HG03280 (cell line): Measurements from ENCODE around the gene GLYAT.
A peak's percentile ranks its signal among the peaks of the same experiment; 100 is the strongest.
"Not testable (repeated sequence)": the region's sequence is repeated elsewhere in the genome, so short reads cannot be mapped to it uniquely, and the experiment has no call there.

ENCODE experiments used
- ATAC-seq: cut with Tn5 transposase; IDR thresholded peaks from one replicate; pipeline ENCODE4 v1.9.1; 2021; ENCODE audit warnings: mild to moderate bottlenecking, moderate library complexity; ENCODE audit not compliant: unreplicated experiment

GLYAT gene

DNA sequence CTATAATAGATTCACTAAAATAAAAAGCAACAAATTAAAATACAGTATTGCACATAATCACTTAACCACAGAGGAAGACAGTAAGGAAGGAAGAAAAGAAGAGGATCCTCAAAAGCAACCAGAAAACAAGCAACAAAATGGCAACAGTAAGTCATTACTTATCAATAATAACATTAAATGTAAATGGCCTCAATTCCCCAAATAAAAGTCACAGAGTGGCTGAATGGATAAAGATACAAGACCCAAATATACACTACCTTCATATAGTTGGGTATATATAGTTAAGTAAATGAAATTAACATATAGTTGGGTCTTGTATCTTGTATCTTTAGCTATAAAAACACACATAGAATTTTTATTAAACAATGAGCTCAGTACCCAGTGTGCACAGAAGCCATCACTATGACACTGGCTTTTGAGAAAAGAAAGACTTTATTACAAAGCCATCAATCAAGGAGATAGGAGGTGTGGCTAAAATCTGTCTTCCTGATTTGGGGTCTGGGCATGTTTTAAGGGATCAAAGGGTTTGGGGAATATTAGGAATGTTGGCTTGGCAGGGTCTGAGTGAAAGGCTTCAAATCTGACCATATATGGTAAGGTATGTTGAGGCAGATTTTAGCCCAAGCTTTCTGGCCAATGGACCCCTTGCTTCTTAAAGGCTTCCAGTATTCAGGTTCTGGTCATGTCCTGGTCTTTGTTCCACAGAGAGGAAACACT, 13.4 kb upstream of the GLYAT start:
- no peak for ATAC-seq

DNA sequence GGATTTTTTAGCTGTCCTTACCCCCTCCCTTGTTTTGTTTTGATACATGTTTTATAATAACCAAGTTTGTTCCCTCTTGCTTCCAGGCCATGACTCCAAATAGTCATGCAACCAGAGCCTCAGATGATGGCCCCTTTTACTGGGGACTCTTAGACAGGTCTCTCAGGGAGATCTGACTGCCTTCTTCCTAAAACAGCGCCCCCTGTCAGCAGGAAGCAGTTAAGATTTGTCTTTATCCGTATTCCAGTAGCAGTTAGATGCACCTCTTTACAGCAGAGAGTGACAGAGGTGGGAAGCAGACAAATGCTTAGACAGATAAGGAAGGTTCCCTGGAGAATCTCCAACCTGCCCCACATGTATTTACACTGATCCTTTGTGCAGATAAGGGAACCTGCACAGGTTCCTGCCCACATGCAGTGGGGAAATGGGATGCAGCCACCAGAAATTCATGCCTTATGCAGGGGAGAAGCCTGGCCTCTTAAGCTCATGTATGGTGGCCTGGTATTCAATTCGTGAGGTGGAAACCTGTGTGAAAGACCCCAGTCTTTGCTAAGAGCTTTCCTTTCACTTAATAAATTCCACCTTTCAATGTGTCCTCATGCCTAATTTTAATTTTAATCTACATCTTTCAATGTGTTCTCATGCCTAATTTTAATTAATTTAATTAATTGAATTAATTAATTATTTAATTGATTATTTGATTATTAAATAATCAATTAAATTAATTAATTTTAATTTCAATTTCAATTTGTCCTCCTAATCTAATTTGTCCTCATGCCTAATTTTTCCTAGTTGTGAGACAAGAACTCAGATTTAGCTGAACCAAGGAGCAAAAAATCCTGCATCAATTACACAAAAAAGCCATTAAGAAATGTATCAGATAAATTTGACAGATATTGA, 11.5 kb upstream of the GLYAT start:
- ATAC-seq = no peak

DNA sequence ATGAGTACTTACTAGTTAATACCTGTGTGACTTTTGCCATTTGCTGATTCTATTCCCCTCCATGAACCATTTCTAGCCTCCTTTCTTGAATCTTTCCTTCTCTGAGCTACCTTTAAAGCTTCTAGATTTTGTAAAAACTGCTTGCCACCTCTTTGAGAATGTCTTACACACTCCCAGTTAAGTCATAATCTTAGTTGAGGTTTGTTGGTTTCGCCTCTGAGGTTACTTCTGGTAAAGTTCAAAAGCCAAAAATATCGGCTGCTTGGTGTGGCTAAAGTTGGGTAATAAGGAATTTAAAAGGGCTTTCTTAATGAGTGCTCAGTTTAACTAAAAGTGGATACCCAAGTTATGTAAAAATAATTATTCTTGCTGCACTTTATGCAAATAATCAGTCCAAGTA, 10.4 kb upstream of the GLYAT start:
- peak; percentile 71 for ATAC-seq

DNA sequence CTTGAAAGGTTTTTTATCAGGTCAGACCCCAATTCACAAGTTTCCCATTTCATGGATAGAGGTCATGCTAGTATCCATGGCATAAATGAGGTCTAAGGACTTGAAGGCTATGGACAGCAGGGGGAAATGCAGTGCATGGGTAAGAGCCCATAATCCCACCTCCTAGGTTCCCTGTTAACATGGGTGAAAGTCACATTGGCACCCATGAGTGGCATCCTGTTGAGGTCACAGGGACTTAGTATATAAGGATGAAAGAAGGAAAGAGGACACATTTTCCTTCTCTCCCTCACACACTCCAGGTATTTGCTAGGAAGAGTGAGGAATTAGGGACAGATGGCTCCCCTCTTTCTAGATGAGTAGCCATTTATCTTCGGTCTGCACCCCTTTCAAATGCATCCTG, 9.4 kb upstream of the GLYAT start:
- no peak for ATAC-seq

DNA sequence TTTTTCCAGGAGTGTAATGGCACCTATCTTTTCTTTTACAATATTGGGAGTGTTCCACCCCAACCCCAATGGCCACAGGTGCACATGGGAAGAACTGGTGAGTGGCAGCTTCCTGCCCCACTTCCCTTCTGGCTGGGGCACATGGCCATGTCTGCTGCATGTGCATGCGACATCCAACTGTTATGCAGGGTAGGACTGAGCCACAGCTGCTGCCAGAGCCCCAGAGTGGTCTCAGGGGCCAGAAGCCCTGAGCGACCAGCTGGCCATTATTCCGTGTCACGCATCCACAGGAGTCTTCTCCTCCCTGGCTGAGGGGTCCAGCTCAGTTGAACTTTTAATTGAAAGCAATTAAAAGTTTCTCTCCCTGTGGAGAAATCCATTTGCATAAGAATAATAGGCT, 8.7 kb upstream of the GLYAT start:
- no peak for ATAC-seq

DNA sequence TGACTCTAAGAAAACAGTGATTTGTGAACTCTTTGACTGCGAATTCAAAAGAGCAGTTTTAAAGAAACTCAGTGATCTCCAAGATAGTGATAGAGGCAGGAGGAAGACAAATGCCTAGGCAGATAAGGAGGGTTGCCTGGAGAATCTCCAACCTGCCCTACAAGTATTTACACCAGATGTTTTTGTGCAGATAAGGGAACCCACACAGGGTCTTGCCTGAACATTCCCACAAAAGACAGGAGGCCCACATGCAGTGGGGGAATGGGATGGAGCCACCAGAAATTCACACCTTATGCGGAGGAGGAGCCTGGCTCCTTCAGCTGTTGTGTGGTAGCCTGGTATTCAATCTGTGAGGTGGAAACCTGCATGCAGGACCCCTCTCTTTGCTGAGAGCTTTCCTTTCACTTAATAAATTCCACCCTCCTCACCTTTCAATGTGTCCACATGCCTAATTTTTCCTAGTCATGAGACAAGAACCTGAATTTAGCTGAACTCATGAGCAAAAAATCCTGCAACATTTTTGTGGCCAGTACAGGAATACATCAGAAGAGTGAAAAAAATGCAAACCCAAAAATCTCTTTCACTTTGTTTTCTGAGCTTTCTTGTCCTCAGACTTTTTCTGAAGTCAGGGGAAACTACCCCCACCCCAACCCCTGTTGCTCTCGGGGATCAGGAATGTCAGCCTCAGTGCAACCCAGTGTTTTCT, 8.1 kb upstream of the GLYAT start:
- ATAC-seq = no peak

DNA sequence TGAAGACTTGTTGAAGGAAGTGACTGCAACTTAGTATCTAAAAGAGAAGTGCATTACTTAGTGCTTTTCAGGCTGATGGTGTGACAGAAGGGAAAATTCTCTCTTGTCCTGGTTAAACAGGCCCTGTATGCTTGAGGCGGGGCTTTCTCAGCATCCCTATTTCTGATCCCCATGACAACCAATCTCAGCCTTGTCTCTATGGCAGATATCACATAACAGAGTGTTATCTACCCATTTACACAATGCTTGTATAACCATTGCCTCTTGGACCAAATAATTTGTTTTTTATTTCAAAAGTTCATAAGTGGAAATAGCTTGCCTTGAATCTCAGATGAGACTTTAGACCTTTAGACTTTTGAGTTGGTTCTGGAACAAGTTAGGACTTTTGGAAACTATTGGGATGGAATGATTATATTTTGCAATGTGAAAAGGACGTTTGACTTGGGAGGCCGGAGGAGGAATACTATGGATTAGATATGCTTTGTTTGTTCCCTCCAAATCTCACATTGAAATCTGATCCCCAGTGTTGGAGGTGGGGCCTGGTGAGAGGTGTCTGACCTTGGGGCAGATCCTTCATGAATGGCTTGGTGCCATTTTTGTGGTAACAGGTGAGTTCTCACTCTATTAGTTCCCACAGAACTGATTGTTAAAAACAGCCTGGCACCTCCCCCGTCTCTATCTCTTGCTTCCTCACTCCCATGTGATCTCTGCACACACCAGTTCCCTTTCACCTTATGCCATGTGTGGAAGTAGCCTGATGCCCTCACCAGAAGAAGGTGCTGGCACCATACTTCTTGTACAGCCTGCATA, 3.1 kb upstream of the GLYAT start:
- no peak for ATAC-seq

DNA sequence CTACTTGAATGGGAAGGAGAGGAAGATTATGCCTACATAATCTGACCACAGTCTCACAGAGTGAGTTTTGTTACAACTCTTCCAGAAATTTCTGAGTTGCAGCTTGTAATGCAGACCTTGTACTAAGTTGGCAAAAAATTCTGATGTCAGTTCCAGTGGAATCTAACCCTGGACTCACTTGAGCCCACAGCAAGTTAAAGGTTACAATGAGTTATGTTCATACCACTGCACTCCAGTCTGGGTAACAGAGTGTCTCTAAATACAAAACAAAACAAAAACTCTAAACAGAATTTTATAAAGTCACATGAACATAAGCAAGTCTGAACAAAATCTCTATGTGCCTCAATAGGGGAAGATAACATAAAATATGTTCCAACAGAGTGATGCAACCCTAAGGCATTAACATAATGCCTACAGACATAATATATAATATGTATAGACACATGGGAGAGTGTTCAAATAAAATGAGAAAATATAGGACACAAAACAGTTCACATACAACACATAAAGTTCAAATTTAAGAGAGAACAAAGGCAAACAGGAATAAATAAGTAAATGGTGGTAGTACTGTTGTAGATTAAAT, 1.1 kb downstream of the GLYAT start:
- ATAC-seq = no peak

DNA sequence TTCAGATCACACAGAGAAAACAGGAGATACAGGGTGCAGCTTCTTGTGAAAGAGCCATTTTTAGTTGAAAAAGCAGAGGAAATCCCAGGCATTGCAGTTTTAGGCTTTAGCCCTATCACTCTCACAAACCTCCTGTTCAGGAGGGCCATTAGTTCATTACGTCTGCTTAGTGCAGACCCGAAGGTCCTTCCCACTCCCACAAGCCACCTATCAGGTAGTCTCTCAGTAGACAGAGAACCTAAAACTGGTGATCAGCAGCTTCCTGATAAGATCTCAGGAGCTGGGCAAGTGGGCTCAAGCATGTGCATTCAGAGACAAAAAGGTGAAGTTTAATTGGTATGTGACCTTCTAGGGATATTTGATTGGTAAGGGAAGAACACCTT, 4.3 kb downstream of the GLYAT start:
- ATAC-seq = no peak

DNA sequence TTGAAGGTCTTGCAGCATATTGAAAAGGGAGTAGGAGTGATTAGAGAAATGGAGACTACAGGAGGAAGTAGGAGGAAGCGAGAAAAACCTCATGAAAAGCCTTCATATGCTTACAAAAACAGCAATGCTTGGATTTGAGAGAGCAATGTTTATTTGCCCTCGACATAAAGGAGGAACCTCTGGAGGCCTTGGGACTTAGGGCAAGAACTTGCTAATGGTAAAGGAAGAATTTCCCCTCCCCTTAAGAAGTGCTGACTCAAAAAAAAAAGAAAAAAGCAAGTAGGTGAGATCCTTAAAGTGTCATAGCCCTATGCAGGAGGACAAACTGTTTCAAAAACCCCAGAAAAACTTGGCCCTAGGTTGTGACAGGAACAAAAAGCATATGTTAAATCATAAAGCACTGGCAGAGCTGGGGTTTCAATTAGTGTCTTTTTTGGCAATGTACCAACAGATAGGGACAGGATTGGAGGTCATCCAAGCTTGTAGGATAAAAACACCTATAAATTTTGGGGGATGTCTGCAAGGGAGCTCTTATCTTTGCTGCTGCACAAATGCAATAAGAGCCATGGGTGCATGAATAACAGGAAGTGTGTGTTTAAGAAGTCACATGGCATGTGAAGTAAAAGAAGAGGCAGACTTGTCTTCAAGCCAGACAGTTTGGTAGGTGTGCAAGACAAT, 4.9 kb downstream of the GLYAT start:
- no peak for ATAC-seq

DNA sequence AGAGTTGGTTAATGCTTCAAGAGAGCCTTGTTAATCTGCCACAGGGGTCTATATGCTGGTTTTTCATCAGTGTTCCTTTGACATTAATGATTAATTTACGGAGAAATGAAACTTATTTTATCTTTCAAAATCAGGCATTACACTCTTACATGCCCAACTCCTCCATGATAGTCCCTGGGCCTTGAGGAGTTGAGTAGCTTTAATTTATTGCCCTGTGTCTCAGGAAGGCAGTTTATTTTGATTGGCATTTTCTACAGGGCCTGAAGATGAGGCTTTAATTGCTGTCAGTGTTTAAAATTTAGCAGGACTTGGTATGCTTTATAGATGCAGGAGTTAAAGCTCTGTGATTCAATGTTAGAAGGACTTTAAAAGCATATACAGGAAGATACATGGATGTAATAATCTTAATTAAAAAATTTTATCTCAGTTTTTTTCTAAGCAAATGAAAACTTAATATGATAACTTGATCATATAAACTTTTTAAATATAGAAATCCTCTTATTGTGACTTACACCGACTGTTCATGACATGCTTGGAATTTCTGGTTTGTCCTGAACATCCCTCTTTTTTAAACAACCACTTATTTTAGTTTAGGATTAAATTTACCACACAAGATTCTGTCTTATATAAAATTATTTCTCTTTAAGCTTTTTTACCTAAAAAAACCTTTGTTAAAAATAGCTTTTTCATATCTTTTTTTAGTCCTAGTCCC, 12.2 kb downstream of the GLYAT start:
- no peak for ATAC-seq

DNA sequence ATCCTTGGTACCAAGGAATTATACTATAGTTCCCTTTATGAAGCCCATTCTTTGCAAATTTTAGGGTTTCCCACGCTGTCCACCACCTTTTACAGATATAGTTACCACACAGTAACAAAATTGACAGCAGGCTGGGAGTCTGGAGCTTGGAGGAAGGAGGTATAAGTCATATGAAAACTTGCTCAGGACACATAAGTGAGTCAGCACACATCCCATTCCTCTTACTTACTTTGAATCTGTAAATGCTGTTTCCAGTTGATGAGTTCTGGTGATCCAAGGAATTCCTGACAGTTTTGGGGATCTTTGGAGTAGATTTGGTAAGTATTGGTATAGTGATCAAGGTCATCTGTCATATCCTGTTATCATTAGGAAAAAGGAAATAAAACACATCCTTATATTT, 19.2 kb downstream of the GLYAT start:
- no peak for ATAC-seq

DNA sequence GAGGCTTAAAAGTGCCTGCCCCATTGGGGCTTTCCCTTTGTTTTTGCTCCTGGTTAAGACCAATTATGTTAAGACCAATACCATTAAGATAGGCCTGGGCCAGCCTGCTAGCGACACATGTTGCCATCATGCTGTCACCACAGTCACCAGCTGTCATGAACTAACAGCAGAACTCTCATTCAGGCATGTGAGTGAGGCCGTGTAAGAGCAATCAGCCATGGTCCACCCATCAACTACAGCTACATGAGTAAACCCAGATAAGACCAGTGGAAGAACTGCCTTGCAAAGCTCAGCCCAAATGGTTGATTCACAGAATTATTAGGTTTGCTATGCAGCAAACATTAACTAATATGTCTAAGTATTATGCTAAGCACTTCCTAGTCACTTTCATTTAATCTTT, 19.9 kb downstream of the GLYAT start:
- ATAC-seq = no peak

DNA sequence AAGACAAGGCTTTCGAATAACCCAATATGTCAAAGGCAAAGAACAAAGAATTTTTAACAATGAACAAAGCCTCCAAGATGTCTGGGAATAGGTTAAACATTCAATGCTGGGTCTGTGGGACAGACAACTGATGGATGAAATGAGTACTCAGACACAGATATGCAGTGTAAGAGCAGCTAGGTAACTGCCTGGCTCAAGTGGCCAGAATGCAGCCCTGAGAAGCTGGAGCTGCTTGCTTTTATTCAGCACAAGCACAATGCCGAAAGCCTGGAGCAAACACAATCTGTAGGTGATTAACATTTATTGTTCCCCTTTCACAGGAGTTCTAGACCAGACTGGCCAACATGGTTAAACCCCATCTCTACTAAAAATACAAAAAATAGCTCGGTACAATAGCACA, 24.0 kb downstream of the GLYAT start:
- ATAC-seq = no peak

DNA sequence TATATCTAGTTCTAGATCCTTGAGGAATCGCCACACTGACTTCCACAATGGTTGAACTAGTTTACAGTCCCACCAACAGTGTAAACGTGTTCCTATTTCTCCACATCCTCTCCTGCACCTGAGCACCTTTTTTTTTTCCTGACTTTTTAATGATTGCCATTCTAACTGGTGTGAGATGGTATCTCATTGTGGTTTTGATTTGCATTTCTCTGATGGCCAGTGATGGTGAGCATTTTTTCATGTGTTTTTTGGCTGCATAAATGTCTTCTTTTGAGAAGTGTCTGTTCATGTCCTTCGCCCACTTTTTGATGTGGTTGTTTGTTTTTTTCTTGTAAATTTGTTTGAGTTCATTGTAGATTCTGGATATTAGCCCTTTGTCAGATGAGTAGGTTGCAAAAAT, 34.9 kb downstream of the GLYAT start:
- not testable (repeated sequence) for ATAC-seq

DNA sequence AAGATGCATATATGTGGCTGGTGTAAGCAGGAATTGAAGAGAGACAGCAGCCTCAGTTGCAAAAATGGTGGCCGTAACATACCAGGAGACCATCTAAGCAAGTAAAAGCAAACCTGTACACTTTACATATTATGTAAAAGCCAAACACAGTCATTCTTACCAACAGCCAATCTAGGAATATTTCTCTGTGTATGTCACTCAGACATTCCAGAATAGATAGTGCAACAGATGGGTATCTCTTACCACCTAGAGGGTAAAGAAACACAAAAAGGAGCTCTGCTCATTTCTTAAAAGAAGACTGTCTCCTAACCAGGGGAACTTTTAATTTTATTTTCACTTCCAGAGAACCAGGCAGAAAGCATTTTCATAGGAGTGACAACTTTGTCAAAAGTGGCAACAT, 38.7 kb downstream of the GLYAT start:
- ATAC-seq = no peak

DNA sequence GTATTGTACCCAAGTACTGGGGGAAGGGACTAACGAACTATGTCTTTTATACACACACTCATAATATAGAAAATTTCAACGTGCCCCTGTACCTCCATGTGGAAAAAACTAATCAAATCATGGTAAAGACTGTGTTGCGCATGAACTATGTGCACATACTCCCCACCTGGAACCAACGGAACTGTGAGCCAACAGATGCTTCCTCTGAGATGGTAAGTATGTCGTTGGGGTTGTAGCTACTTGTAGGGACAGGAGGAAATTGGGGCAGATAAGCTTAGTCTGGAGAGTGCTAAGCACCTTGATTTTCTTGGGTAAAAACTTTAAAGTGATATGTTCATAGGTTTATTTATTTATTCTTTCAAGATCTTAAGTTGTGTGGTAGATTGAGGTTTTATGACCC, 40.1 kb downstream of the GLYAT start:
- no peak for ATAC-seq

DNA sequence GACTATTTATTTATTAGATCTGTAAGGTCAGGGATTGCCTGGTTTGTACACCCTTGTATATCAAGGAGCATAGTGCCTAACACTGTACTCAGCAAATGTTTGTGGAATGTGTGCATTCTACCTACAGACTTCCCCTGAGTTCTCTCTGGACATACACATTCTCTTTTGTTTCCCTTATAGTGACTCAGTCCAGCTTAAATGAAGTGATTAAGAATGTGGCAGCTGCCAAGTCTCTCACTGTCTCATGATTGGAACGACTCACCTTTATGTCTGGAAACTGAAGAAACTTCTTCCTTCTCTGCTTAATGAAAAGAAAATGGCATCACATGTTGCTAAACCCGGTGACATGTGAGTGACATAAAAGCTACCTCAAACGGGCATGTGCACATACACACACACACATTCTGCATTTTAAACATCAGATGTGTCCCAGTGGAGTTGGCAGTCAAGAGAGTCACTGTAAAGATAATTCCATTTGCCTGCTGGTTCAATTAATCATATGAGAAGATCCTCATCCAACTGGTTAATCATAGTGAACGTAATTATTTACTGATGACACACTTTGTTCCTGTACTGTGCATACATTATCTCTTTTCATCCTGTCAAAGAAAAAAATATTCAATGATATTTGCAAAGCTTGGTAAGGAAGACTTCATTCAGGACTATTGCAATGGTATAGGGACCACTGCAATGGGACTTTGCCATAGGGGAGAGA, 42.8 kb downstream of the GLYAT start:
- no peak for ATAC-seq
